NB4 (cell line): ENCODE data around the gene FAM131A.

Experiments
- DNase-seq: peaks from one replicate; pipeline ENCODE4 v3.0.0; 2010; ENCODE audit warnings: low read depth
- H3K4me3 ChIP-seq: one replicate; pipeline ENCODE4 v1.5.1; 2011; ENCODE audit warnings: mild to moderate bottlenecking, low read depth, low read length, moderate library complexity
- MYC ChIP-seq: IDR thresholded peaks from 2 replicates; pipeline ENCODE4 v1.6.1; 2011; ENCODE audit warnings: low read depth, low read length
- POLR2A ChIP-seq: IDR thresholded peaks from 2 replicates; pipeline ENCODE4 v1.6.1; 2011; ENCODE audit warnings: mild to moderate bottlenecking; ENCODE audit not compliant: insufficient read length; ENCODE audit errors: extremely low read depth
- TF ChIP-seq, protein P1 (sequence below): IDR thresholded peaks from one replicate; pipeline ENCODE4 v1.5.1; 2012; ENCODE audit warnings: low read depth, low read length
- TF ChIP-seq, protein P2 (sequence below): IDR thresholded peaks from 2 replicates; pipeline ENCODE4 v1.6.1; 2011; ENCODE audit warnings: low read depth, low read length

Gene FAM131A

DNA sequence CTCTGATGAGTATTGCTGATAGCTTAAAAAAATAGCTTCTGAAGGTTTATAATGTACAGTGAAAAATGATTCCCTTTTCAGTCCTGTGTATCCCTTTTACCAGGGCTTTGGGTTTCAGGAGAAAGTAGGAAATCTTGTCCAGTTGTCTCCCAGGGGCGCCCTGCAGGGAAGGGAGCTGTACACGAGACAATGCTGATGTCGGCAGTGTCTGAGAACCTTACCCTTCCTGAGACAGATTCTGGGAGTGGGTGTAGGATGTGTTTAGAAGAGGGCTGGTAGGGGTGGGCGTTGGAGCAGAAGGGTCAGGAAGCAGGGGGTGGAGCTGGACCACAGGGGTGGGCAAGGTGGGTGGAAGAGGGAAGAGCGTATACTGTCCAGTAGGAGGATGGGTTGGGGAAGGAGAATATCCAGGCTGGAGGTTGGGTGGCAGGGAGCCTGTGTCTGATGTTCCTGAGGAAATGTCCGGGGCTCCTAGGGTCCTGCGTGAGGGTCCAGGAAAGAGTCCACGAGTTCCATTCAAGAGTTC lies 35.0 kb downstream of the FAM131A start:
- no peak for DNase-seq
- TF ChIP-seq POLR2A (no peak), MYC (no peak)
- TF ChIP-seq, protein P1, sequence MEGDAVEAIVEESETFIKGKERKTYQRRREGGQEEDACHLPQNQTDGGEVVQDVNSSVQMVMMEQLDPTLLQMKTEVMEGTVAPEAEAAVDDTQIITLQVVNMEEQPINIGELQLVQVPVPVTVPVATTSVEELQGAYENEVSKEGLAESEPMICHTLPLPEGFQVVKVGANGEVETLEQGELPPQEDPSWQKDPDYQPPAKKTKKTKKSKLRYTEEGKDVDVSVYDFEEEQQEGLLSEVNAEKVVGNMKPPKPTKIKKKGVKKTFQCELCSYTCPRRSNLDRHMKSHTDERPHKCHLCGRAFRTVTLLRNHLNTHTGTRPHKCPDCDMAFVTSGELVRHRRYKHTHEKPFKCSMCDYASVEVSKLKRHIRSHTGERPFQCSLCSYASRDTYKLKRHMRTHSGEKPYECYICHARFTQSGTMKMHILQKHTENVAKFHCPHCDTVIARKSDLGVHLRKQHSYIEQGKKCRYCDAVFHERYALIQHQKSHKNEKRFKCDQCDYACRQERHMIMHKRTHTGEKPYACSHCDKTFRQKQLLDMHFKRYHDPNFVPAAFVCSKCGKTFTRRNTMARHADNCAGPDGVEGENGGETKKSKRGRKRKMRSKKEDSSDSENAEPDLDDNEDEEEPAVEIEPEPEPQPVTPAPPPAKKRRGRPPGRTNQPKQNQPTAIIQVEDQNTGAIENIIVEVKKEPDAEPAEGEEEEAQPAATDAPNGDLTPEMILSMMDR: no peak
- TF ChIP-seq, protein P2, sequence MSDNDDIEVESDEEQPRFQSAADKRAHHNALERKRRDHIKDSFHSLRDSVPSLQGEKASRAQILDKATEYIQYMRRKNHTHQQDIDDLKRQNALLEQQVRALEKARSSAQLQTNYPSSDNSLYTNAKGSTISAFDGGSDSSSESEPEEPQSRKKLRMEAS: no peak

DNA sequence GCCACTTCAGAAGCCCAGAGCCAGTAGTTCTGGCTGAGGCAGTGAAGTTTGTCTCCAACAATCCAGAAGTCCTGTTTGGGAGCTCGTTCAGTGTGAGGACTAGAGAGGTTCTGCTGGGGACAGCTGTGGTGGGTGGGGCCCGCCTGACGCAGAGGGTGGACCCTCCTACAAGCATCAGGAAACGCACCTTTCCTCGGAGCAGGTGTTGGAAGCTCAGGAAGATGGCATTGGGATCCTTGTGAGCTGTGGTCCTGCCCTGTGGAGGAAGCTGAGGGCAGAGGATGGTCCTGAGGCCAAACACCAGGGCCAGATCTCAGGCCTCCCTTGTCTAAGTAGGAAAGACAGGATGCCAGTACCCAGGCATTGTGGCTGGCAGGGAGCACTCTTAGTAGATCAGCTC lies 35.5 kb downstream of the FAM131A start:
- H3K4me3 ChIP-seq: no peak overlapping the region
- TF ChIP-seq, protein P2: no peak
- TF ChIP-seq POLR2A (no peak), MYC (no peak)
- TF ChIP-seq, protein P1: no peak
- no peak for DNase-seq

More for the DNA sequence above, 35.0 kb downstream of the FAM131A start:
- H3K4me3 ChIP-seq: no peak overlapping the region

DNA sequence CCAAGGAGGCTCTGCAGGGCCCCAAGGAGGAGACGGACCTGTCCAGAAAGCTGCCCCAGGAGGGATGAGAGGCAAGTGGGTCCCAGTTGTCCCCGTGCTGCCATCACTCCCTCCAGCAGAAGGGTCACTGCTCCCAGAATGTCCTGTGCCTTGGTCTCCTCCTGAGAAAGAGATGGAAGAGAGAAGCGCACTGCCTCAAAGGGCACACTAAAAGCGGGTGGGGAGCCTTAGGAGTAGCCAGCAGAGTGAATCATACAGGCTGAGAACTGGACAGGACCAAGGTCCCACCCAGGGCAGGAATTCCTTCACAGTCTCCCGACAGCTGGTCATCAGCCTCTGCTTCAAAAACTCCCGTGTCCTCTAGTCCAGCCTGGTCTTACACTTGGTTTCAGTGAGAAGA lies 36.0 kb downstream of the FAM131A start:
- no peak overlapping the region for H3K4me3 ChIP-seq
- DNase-seq: no peak

DNA sequence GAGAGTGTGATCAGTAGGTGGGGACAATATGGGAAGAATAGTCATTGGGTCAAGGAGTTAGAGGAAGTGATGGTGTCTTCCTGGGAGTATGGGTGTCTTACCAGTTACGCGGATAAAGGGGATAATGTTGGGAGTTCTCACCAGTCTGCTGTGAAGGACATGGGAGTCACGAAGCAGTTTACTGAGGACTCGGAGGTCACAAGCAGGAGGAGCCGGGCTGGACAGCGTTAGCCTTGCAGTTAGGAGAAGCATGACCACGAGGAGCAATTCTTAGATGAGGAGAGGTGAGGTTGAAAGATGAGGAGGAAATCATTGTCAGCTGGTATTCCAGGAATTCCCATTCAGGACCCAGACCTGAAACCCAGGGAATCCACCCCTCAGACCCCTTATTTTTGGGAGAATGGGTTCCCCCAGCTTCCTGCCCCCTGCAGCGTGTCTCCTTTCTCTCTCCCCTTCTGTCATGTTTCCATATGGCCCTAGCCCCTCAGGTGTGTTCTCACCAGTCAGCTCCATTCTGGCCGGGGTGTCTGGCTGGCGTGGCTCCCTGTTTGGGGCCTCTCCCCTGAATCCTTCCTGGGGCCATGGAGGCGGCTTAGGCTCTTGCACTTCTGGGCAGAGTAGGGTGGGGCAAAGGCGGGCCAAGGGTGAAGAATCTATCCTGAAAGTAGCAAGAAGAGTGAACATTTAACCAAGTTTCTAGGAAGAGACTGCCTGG lies 38.5 kb downstream of the FAM131A start:
- TF ChIP-seq, protein P1: no peak
- no peak for TF ChIP-seq POLR2A
- TF ChIP-seq MYC: no peak
- TF ChIP-seq, protein P2: no peak
- no peak overlapping the region for H3K4me3 ChIP-seq
- DNase-seq: no peak

More for the DNA sequence above, 36.0 kb downstream of the FAM131A start:
- TF ChIP-seq POLR2A (no peak), MYC (no peak)
- TF ChIP-seq, protein P2: no peak
- TF ChIP-seq, protein P1: no peak

DNA sequence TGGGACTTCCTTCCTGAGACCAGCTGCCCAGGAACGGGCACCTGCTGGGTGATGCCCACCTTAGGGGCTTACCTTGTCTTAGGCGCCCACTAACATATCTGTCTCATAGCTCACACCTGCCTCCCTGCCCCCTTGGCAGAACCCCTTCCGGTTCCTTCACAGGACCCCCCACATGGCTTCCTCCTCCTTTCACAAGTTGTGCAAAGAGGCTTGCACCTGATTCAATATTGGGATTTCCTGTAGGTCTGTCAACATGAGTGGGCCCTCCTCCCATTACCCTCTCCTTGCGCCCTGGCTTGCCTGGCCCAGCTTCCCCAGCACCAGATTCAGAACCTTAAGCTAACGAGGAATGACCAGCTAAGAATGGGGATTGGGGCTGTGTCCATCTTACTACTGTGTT lies 40.0 kb downstream of the FAM131A start:
- no peak for TF ChIP-seq POLR2A
- DNase-seq: no peak
- no peak overlapping the region for H3K4me3 ChIP-seq

DNA sequence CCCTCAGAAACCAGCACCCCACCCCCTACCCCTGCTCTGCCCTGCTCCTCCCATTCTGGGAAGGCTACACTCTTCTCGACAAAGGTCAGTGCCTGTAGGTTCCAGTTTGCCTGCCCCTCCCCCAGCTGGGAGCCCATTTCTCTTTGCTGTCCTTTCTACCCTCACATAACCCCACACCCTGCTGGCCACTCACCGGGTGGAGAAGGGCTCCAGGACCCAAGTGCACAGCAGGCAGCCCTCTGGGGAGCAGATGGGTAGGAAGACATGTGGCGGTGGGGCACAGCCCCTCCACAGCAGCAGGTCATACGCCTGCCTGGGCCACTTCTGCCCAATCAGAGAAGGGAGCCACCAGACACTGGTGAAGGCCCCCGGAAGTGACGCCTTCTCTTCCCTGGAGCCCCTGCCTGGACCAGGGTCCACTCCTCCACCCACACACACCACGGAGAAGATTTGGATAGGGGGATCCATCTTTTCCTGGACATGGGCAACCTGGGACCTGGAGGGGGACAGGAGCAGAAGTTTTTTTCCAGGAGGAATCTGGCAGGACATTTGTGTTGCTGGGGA lies 40.6 kb downstream of the FAM131A start, which contains the start of gene THPO:
THPO (minus strand) TSS at position 326 of the 564 bp plus-strand sequence. CDS start 1,948 bp downstream, outside the sequence.
- TF ChIP-seq MYC: peak; percentile 83
- TF ChIP-seq, protein P2: peak; percentile 70
- TF ChIP-seq, protein P1: no peak
- peak; percentile 39 for TF ChIP-seq POLR2A
- peak; percentile 55 for DNase-seq
- H3K4me3 ChIP-seq: peak within 1 kb of the TSS; percentile 32
